HG03342 (cell line): Measurements from ENCODE around the gene PLCXD1.

ENCODE experiments used
- ATAC-seq: cut with Tn5 transposase; IDR thresholded peaks from one replicate; pipeline ENCODE4 v1.9.1; 2021; ENCODE audit warnings: mild to moderate bottlenecking, moderate library complexity; ENCODE audit not compliant: unreplicated experiment

Gene PLCXD1

DNA sequence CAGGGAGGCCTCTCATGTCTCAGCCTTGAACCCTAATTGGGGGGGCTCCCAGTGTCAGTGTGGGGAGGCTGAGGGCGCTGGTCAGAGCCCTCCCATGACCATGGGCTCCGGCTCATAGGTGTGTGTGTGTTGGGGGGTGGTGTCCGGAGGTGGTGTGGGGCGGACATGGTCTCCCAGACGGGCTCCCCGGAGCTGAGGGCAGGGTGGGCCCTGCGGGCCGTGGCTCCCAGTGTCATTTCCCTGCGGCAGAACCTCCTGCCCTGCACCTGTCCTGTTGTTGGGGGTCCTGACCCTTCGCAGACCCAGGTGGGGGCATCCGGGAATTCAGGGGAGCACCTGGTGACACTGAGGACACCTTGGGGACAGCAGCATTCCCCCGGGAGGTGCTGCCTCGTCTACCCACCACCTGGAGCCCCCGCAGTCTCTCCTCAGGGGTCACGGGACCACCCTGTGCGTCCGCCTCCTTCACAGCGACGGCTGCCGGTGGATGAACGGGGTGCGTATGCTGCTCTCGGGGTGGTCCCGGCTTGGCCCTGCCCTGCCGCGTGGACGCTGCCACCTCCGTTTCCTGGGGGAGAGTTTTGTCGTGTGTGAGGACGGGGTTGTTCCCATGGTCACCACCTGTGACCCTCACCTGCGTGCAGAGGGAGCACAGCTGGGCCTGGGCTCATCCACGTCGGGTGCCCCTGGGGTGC, 51.9 kb downstream of the PLCXD1 start:
- no peak for ATAC-seq

DNA sequence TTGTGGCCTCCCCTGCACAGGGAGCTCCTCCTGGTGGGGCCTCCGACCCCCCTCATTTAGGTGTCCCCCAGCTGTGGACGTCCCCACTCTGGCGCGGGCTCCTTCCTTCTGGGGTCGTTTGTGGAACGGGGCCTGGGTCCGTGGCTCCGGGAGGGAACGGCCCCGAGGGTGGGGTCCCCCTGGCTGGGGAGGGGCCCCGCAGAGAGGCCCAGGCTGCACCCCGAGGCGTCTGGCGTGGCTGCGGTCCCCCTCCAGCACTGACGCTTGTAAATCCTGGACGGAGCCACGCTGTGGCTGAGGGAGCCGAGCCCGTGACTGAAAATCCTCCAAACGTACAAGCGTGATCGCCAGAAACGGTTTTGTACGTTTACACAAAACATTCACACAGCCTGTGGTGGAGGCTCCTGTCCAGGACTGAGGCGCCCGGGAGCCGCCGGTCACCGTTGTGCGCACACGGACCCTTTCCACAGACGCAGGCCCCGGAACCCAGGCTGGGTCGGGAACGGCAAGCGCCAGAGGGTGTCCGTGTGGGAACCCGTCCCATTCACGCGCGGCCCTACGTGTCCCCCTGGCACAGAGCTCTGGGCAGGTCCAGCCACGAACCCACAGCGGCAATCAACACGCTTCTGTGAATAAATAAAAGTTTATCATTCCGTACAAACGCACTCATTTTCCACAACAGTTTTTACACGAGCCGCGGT, 52.6 kb downstream of the PLCXD1 start:
- no peak for ATAC-seq

DNA sequence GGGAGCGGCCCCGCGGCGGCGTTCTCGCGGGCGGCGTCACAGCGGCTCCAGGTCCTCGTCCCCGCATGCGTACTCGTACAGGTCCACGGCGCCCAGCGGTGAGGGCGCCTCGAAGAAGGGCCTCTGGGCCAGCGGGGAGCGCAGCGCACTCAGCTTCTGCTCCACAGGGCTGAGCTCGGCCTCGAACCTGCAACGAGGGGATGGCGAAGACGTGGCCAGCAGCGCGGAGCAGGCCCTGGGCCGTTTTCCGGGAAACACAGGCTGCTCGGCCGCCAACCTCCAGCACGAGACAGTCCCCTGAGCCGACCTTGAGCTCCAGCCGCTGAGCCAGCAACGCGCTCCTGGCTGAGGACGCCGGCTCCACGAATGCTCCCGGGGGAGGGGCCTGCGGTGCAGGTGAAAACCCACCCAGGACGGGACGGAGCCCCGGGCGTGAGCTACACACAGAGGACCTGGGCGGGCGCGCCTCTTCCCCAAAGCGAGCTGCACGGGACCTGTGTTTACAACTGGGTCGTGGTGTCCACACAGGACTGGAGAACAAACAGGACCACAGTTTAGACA, 53.2 kb downstream of the PLCXD1 start:
- no peak for ATAC-seq

DNA sequence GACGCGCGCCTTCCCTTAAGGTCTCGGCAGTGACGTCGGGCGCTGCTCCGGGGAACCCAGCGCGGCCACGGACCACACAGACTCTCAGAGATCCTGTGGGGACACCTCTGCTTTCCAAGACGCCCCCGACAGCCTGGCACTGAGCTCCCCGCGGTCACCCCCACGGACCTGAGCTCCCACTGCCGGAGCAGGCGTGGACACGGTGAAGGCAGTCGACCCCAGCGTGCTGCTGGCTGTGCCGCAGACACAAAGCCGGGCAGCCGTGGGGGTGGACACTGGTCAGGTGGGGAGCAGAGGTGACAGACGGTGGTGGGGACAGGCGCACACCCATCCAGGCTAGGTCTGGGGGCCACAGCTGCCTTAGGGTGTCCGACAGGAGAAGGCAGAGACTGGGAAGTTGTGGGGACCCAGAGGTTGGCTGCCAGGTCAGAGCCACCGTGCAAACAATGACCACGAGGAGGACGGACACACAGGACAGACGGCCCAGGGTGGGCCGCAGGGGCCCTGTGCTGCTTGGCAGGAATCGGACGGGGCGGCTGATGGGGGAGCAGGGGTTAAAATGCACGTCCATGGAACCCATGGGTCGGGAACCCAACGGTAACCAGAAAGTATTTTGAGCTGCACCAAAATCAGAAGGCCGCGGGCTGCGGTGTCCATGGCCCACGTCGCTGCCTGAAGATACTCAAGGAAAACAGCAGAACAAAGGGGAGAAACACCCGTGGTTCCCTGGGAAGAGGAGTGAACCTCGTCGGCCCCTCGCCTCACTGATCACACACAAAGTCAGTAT, 54.0 kb downstream of the PLCXD1 start:
- ATAC-seq: no peak

GRCh38 chrX:335758-336155, 54.6 kb downstream of the PLCXD1 start:
- ATAC-seq: no peak

GRCh38 chrX:336227-336626, 55.0 kb downstream of the PLCXD1 start:
- ATAC-seq: no peak

DNA sequence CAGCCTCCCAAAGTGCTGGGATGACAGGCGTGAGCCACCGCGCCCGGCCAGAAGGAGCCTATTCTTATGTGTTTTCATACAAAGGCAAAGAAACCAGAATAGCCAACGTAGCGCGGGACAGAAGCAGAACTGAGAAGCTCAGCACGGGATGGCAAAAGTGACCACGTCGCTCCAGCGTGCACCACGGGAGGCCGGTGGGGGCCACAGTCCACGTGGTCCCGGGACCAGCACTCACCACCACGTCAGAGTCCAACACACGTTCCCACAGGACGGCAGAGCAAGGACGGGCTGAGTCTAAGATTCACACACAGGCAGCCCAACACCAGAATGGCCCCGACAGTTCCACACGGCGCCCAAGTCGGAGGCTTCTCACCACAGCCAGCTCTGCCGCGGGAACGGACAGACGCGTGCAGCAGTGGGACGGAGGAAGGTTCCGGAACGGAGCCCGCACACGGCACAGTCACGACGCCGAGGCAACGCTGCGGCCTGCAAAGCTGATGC, 56.2 kb downstream of the PLCXD1 start:
- no peak for ATAC-seq

- no peak for ATAC-seq
Measured at GRCh38 chrX:338281-338835, 57.2 kb downstream of the PLCXD1 start.

GRCh38 chrX:338836-339400, 57.7 kb downstream of the PLCXD1 start:
- no peak for ATAC-seq

- no peak for ATAC-seq
Measured at GRCh38 chrX:340121-340520, 58.9 kb downstream of the PLCXD1 start.

DNA sequence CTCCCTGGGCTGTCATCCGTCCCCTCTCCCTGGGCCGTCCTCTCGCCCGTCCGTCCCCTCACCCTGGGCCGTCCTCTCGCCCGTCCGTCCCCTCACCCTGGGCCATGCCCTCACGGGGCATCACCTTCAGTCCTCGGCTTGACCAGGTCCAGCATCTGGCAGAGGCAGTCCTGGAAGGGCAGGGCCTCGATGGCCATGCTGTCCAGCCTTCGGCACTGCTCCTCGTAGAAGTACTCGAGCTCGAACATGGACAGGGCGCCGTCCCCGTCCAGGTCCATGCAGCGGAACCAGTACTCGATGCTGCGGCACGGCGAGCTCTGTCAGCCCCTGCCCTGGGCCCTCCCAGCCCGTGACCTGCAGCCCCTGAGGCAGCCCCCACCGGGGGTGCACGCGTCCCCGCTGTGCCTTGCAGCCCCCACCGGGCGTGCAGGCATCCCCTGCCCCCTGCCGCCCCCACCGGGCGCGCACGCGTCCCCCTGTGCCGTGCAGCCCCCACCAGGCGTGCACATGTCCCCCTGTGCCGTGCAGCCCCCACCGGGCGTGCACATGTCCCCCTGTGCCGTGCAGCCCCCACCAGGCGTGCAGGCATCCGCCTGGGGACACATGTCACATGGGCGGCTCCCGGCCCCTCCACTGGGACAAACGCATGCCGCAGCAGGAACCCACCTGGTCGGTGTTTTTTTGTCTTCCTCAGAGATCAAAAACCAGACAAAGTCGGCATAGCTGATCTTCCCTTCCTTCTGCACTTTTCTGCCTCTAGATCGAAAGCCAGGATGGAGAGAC, 59.7 kb downstream of the PLCXD1 start:
- no peak for ATAC-seq

DNA sequence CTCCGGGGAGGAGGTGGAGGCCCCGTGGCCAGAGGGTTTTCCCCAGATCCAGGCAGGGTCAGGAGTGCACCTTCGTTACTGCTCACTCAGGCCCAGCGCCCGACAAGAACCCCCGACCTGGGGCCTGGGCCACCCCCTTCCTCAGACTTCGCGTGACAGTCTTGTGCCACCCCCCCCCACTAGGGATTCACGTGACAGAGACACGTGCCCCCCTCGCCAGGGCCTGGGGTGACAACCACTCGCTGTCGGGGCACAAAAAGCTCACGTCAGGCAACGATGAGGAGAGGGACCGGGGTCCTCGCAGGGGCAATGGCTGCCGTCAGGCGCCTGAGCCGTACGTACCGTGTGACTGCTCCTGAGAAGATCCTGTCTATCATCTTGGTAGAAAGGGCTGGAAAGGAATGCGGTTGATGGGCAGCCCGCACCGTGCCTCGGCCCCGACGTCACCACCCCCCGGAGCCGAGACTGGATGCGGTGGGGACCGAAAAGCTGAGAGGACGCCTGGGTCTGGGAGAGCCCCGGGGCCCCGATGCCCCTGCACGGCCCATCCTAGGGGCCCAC, 60.4 kb downstream of the PLCXD1 start:
- ATAC-seq: no peak

DNA sequence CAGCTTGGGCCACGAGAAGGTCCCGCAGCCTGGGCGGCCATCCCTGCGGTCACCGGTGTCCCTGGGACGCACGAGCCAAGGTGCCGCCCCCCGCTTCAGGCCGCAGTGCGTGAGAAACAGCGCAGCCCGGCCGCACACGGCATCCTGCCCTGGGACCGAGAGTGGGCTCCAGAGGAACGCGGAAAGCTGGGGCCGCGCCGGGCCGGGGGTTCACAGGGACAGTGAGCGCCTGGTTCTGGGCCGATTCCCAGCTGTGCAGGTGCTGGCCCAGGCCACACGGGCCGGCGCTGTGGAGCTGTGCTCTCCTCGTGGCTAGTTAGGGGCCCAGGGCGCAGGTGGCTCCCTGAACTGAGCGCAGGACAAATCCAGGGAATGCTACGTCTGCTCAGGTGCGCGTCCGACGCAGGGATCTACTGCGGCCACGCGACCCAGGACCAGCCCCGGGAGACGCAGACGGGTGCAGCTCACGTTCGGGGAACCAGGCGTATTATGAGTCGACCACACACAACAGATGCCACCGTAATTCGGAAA, 63.3 kb downstream of the PLCXD1 start:
- ATAC-seq: no peak

DNA sequence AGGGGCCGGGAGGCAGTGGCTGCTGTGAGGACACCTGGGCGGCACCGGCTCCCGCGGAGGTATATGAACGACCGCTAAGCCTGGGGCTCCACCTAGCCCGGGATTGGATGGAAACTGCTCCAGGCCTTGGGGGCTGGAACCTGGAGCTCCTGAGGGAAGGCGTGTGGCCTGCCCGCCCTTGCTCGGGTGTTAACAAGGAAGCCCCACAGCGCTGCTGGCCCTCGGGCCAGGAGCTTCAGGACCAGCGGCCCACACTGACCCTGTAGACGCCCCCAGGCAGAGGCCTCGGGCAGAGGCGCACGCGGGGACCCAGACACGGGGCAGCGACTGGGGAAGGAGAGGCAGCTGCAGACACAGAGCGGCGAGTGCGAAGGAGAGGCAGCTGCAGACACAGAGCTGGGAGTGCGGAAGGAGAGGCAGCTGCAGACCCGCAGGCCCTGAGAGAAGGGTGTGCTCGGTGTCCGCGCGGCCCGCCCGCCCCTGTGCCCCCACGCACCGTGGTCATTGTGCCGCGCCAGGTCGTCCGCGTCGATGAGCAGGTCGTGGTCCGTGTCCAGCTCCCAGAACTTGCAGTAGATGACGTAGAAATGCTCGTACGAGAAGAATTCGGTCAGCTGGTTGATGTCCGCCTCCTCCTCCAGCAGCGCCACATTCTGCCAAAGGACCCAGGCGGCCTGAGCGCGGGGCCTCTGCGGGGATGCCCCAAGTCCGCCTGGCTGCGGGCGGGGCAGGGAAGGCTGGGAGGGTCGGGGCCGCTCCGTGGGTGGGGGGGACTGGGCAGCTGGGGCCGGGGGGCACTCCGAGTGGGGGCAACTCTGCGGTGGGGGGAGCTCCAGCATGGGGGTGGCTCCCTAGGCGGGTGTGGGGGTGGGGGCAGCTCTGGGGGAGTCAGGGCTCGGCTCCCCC, 64.1 kb downstream of the PLCXD1 start:
- no peak for ATAC-seq

- no peak for ATAC-seq
Measured at GRCh38 chrX:346034-346813, 65.0 kb downstream of the PLCXD1 start.

- ATAC-seq: no peak
Measured at GRCh38 chrX:347351-348117, 66.4 kb downstream of the PLCXD1 start.
